Nephron progenitor cell (in vitro differentiated cells): Measurements from ENCODE around the gene FAM193A.

Experiments used
- DNase-seq: peaks from one replicate; pipeline ENCODE4 v3.0.0; 2021
- H3K27ac Mint-ChIP-seq: 2 replicates; pipeline ENCODE4 v1.8.0; 2021; ENCODE audit warnings: mild to moderate bottlenecking, moderate library complexity, mixed read lengths
- H3K27me3 Mint-ChIP-seq: 2 replicates; pipeline ENCODE4 v1.8.0; 2021; ENCODE audit warnings: mild to moderate bottlenecking, low read depth, mixed read lengths; ENCODE audit not compliant: poor library complexity
- H3K36me3 Mint-ChIP-seq: 2 replicates; pipeline ENCODE4 v1.8.0; 2021; ENCODE audit warnings: low read depth, mixed read lengths
- H3K4me1 Mint-ChIP-seq: 2 replicates; pipeline ENCODE4 v1.8.0; 2021; ENCODE audit warnings: mixed read lengths
- H3K4me3 Mint-ChIP-seq: 2 replicates; pipeline ENCODE4 v1.8.0; 2021; ENCODE audit warnings: mild to moderate bottlenecking, moderate library complexity, mixed read lengths
- H3K9me3 Mint-ChIP-seq: 2 replicates; pipeline ENCODE4 v1.8.0; 2021; ENCODE audit warnings: mild to moderate bottlenecking, moderate library complexity, mixed read lengths
- TF ChIP-seq, protein P1 (sequence below): fragments of 200-600 bp; sonication (generic); IDR thresholded peaks from 2 replicates; pipeline ENCODE4 v1.5.0; 2021; ENCODE audit warnings: antibody characterized with exemption

The FAM193A gene

DNA sequence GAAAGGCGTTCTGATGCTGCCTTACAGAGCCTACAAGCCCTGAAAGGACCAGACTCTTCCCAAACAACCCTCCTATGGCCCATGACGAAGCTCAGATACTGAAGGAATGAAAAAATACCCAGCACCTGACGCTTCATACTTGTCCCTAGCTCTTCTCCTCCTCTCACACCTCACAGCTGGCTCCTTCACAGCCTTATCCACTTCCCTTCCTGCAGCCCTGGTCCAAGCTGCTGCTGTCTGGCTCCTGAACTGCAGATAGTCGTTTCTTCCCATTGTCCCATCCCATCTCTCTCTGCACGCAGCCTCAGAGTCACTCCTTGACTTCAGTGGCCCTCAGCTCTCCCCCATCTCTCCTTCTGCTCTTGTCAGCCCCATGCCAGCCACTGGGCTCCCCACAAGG is 56.6 kb downstream of the FAM193A start:
- TF ChIP-seq, protein P1, sequence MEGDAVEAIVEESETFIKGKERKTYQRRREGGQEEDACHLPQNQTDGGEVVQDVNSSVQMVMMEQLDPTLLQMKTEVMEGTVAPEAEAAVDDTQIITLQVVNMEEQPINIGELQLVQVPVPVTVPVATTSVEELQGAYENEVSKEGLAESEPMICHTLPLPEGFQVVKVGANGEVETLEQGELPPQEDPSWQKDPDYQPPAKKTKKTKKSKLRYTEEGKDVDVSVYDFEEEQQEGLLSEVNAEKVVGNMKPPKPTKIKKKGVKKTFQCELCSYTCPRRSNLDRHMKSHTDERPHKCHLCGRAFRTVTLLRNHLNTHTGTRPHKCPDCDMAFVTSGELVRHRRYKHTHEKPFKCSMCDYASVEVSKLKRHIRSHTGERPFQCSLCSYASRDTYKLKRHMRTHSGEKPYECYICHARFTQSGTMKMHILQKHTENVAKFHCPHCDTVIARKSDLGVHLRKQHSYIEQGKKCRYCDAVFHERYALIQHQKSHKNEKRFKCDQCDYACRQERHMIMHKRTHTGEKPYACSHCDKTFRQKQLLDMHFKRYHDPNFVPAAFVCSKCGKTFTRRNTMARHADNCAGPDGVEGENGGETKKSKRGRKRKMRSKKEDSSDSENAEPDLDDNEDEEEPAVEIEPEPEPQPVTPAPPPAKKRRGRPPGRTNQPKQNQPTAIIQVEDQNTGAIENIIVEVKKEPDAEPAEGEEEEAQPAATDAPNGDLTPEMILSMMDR: no peak
- H3K27ac Mint-ChIP-seq: no peak overlapping the region
- H3K36me3 Mint-ChIP-seq: no peaks in the 10 kb centered on the region
- peaks cover 72% of the 10 kb centered on the region for H3K4me1 Mint-ChIP-seq
- peaks cover 4% of the 10 kb centered on the region for H3K27me3 Mint-ChIP-seq
- H3K4me3 Mint-ChIP-seq: no peak overlapping the region
- DNase-seq: no peak
- no peaks in the 10 kb centered on the region for H3K9me3 Mint-ChIP-seq

DNA sequence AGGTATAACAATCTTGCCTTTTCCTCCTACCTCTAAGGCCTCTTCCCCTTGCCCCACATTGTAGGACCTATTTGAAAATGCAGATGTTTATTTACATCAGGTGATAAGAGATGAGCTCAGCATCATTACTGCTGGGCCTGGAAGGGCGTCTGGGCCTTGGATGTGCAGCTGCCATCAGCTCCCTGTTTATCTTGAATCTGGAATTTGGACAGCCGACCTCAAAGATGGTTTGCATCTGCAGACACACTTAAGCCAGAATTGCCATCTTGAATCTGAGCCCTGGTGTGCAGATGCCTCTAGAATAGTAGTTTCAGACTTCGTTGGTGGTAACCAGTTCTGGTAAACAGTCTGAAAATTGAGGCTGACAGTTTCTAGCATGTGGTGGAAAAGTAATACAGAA is 59.0 kb downstream of the FAM193A start:
- TF ChIP-seq, protein P1: no peak
- peaks cover 4% of the 10 kb centered on the region for H3K27me3 Mint-ChIP-seq
- no peaks in the 10 kb centered on the region for H3K9me3 Mint-ChIP-seq
- DNase-seq: no peak
- H3K4me1 Mint-ChIP-seq: peaks cover 89% of the 10 kb centered on the region
- H3K4me3 Mint-ChIP-seq: no peak overlapping the region
- peak overlapping the region; percentile 55 for H3K27ac Mint-ChIP-seq
- peaks cover 6% of the 10 kb centered on the region for H3K36me3 Mint-ChIP-seq

DNA sequence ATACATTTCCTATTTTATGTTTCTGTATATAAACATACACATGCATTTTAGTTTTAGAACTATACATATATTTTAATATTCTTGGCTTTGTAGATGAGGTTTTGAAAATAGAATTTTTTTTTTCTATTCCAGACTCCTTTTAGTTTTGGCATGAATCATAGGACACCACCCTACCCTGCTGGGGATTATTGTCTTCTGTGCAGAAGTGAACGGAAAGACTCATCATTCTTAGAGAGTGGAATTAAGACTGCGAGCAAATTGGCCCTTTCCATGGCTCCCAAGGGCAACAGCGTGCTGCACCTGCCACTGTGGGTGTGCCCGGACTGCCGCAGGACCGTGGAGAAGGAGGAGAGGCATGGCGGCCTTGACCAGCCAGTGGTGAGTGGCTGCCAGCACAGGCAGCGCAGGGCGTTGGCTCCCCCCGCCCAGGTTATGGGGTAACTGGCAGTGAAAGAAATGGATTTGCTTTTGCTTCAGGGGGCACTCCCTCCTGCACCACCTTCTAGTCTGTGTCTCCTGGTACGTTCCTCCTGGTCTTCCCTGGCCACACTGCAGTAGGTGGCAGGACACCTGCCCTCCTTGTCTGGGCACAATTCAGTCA is 59.6 kb downstream of the FAM193A start:
- TF ChIP-seq, protein P1: no peak
- H3K27ac Mint-ChIP-seq: peak overlapping the region; percentile 97
- H3K4me1 Mint-ChIP-seq: peaks cover 88% of the 10 kb centered on the region
- H3K27me3 Mint-ChIP-seq: peaks cover 4% of the 10 kb centered on the region
- H3K9me3 Mint-ChIP-seq: no peaks in the 10 kb centered on the region
- no peak overlapping the region for H3K4me3 Mint-ChIP-seq
- H3K36me3 Mint-ChIP-seq: peaks cover 10% of the 10 kb centered on the region
- DNase-seq: no peak

DNA sequence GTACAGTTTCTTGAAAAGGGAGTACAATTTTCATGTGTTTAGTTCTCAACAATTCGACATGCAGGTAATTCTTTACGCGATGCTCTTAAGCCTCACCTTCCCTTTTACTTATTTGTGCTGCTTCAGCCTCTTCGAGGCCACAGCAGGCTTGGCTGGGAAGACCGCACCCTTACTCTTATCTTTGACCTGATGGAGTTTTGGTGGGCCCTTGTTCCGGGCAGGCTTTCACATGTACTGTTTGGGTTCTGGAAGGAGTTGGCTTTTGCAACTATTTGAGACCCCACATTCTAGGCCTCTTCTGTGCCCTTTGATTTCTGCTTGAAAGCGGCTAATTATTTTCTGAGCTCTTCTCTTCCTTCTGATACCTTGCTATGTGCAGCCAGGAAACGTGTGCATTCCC is 60.2 kb downstream of the FAM193A start:
- H3K4me3 Mint-ChIP-seq: peak overlapping the region; percentile 54
- H3K9me3 Mint-ChIP-seq: no peaks in the 10 kb centered on the region
- H3K27me3 Mint-ChIP-seq: peaks cover 4% of the 10 kb centered on the region
- DNase-seq: no peak
- H3K27ac Mint-ChIP-seq: peak overlapping the region; percentile 97
- H3K4me1 Mint-ChIP-seq: peaks cover 83% of the 10 kb centered on the region
- peaks cover 10% of the 10 kb centered on the region for H3K36me3 Mint-ChIP-seq
- TF ChIP-seq, protein P1: no peak

DNA sequence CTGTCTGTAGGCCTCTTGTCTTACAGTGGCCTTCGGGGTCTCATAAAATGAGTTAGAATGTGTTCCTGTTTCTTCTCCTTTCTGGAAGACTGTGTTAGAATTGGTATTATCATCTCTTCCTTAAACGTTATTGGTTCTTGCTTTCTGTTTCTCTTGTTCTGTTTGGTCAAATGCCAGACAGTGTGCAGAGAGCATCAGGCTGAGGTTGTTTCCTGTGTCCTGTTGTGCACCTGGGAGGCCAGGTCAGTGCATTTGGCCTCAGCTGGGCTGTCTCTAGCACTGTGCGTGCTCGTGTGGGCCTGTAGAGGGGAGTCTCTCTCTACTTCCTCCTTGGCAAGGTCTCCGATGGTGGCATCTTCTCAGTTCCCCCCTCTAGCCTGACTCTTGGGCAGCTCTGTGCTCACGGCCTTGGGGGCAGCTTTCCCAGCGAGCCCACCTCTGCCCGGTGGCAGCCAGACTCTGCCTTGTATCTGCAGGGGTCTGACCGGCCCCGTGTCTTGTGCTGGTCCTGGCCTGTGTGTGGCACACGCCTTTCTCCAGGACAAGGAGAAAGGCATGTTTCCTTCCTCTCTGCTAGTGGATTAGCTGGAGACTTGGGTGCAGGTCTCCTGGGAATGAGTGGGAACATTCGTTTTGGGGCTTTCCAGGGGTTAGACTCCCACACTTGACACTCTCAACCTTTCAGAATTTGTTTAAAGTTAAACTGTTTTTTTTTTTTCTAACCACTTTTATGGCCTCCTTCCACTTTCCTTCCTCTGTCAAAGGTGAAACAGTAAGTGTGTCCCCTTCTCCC is 62.3 kb downstream of the FAM193A start:
- peaks cover 23% of the 10 kb centered on the region for H3K36me3 Mint-ChIP-seq
- DNase-seq: no peak
- H3K9me3 Mint-ChIP-seq: no peaks in the 10 kb centered on the region
- TF ChIP-seq, protein P1: no peak
- peak overlapping the region; percentile 86 for H3K27ac Mint-ChIP-seq
- no peaks in the 10 kb centered on the region for H3K27me3 Mint-ChIP-seq
- peaks cover 65% of the 10 kb centered on the region for H3K4me1 Mint-ChIP-seq
- H3K4me3 Mint-ChIP-seq: peak overlapping the region; percentile 54

DNA sequence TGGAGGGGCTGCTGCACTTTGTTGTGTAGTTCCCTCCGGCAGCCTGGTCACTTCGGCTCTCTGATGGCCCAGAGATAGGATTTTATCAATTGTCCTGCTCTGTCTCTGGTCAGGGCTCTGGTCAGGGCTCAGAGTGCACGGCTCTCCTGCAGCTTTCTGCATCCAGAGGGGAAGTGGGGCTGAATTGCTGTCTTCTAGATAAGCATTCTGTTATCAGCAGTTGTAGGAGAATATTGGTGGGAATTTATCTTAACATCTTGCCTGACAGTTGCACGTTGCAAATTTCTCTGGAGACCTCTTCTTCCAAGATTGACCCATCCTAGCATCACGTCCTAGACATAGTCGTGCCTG is 62.8 kb downstream of the FAM193A start:
- Mint-ChIP-seq H3K27ac (peak overlapping the region; percentile 86), H3K27me3 (no peaks in the 10 kb centered on the region), H3K36me3 (peaks cover 27% of the 10 kb centered on the region), H3K9me3 (no peaks in the 10 kb centered on the region), H3K4me3 (peak overlapping the region; percentile 49), H3K4me1 (peaks cover 64% of the 10 kb centered on the region)
- DNase-seq: no peak
- TF ChIP-seq, protein P1: no peak
